Mammary epithelial cell (primary cell): Measurements from ENCODE around the gene P2RY8.
"Not testable (repeated sequence)": the region's sequence is repeated elsewhere in the genome, so short reads cannot be mapped to it uniquely, and the experiment has no call there.

Source experiments
- EZH2 ChIP-seq: IDR thresholded peaks from 2 replicates; pipeline ENCODE4 v1.6.1; 2012; ENCODE audit warnings: low read length, inconsistent platforms, borderline replicate concordance
- TF ChIP-seq, protein P1 (sequence below), 2 donors: IDR thresholded peaks in 1 of 2; conservative IDR thresholded peaks in 1 of 2; 2 replicates each; pipeline ENCODE4 v1.5.1; 2011 to 2012; ENCODE audit warnings: inconsistent platforms in 2 of 2, low read length in 2 of 2, mild to moderate bottlenecking in 2 of 2, control low read depth in 1 of 2, low read depth in 1 of 2; ENCODE audit not compliant: insufficient read depth in 1 of 2; ENCODE audit errors: extremely low read depth in 1 of 2

DNA sequence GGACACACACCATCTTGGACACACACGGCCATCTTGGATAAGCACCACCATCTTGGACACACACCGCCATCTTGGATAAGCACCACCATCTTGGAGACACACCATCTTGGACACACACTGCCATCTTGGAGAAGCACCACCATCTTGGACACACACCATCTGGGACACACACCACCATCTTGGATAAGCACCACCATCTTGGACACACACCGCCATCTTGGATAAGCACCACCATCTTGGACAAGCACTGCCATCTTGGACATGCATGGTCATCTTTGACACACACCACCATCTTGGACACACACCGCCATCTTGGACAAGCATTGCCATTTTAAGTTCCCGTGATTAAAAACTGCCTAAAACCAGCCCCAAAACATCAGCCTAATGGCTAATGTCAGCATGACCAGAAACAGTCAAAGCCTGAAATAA, 88.4 kb downstream of the P2RY8 start:
- TF ChIP-seq, protein P1, sequence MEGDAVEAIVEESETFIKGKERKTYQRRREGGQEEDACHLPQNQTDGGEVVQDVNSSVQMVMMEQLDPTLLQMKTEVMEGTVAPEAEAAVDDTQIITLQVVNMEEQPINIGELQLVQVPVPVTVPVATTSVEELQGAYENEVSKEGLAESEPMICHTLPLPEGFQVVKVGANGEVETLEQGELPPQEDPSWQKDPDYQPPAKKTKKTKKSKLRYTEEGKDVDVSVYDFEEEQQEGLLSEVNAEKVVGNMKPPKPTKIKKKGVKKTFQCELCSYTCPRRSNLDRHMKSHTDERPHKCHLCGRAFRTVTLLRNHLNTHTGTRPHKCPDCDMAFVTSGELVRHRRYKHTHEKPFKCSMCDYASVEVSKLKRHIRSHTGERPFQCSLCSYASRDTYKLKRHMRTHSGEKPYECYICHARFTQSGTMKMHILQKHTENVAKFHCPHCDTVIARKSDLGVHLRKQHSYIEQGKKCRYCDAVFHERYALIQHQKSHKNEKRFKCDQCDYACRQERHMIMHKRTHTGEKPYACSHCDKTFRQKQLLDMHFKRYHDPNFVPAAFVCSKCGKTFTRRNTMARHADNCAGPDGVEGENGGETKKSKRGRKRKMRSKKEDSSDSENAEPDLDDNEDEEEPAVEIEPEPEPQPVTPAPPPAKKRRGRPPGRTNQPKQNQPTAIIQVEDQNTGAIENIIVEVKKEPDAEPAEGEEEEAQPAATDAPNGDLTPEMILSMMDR (conservative IDR thresholded peaks at IDR 0.05 in 1 of 2, IDR thresholded peaks at IDR 0.05 in 1 of 2; ENCODE audit: extremely low read depth in 1 of 2, insufficient read depth in 1 of 2, low read depth in 1 of 2, low read length in 2 of 2): not testable (repeated sequence)
- TF ChIP-seq EZH2: not testable (repeated sequence)
